DMS153 treated with DMSO at 0.1 percent for 48 hours (cell line): ENCODE measurements around the gene SIGMAR1.
A peak's percentile ranks its signal among the peaks of the same experiment; 100 is the strongest.

Experiments
- DNase-seq: peaks from one replicate; lab custom pipeline; 2025; ENCODE audit not compliant: unreplicated experiment; lab: John Stamatoyannopoulos, UW

SIGMAR1 gene

GRCh38 chr9:34606190-34606589 lies 31.4 kb downstream of the SIGMAR1 start:
- no peak for DNase-seq

- DNase-seq: peak; percentile 71
Measured at GRCh38 chr9:34603610-34604231, 33.9 kb downstream of the SIGMAR1 start.

- DNase-seq: no peak
Measured at GRCh38 chr9:34601937-34602573, 35.5 kb downstream of the SIGMAR1 start.

- DNase-seq: no peak
Measured at GRCh38 chr9:34600908-34601307, 36.7 kb downstream of the SIGMAR1 start.

DNA sequence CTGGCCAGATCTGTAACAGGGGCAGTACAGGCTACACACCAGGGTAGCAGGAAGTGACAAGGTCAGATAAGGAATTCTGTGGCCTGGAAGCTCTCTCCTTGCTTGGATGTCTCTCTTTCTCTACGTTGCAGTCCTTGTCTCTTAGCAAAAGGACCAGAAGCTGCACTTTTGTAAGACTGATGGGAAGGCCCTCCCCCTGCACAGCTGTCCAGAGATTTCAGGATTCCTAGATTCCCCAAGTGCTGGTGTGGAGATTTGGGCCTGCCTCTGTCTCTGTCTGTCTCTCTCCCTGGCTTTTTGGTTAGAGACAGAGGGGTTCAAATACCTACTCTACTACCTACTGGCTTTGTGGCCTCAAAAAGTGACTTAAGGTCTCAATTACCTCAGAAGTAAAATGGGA lies 38.0 kb downstream of the SIGMAR1 start:
- DNase-seq: no peak

DNA sequence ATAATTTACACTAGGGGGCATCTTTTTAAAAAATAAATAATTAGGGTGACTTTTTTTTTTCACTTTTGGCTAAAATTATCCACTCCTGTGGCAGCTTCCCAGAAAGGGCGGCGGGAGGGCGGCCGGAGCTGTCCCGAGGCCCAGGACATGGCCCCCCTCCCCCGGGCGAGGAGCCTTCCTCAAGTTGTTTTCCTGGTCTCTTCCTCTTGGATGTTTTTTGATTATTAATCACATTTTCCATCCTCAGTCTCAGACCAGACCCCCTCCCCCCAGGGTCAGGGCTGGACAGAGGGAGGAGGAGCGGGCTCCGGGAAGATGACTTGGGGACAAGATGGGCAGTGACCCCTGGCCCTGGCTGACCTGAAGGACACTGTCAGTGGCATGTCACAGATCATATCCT lies 43.4 kb downstream of the SIGMAR1 start:
- DNase-seq: no peak

DNA sequence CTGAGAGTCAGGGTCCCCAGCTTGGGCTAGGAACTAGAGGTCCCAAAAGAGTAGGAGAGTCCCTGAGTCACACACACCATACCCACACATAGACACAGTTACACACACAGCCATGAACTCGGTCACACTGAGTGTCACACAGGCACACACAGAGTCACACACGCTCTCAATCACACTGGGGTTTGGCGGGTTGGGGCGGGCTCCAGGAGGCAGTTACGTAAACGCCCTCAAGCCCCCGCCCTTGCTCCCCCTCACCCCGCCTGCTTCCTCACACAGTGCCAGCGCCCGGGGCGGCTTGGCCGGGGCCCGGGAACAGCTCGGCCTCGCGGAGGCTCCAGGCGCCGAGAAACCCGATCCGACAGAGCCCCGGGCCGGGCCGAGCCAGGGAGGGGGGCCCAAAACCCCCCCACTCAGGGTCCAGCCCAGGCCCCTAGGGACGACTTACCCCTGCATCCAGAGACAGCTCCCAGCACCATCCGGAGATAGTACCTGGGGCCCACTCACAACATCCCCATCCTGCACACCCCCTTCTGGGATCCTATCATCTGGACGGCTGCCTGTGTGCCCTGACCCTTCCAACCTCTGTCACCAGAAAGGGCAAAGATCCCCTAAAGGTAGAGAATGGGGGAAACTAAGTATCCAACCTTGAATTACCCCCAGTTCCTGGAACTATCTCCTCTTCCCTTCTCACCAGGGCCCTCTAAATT lies 44.5 kb downstream of the SIGMAR1 start:
- DNase-seq: no peak

DNA sequence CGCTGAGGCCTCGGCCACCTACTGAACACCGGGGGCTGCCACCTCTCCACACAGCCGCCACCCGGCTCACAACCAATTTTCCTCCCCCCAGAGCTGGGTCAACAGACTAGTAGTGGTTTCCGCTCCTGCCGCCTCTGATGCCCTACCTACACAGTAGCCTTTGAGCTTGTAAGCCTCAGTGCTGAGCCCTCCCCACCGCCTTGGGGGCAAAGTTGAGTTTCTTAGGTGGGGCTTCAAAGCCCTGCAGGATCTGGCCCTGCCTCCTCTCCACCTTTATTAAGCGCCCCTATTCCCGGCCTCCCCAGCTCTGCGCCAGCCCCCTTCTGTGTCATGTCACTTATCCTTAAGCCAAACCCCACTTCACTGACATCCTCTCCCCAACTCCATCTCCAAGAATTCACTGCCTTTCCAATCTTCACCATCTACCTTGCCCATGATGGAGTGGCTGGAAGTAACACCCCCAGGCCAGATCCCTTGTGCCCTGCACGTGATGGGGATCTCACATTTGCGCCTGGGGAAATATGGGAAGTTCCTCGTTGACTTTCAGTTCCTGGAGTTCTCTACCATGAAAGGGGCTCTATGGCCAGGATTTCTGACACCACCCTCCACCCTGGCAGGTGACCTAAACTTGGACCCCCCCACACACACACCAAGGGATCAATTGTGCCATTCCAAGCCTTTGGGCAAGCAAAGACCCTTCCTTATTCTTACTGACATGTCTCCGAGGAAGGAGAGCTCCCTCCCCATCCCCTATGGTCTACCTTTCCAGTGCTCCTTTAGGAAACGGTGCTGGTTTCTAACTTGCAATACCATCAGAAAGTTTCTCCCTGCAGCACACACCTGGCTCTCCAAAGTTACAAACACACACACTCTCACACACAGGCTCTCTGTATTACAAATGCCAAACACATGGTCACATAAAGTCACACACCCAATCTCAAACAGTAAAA lies 45.4 kb downstream of the SIGMAR1 start:
- no peak for DNase-seq

GRCh38 chr9:34591248-34591916 lies 46.2 kb downstream of the SIGMAR1 start:
- DNase-seq: peak; percentile 64

GRCh38 chr9:34590381-34591247 lies 47.0 kb downstream of the SIGMAR1 start:
- no peak for DNase-seq

- no peak for DNase-seq
Measured at GRCh38 chr9:34589636-34590380, 47.8 kb downstream of the SIGMAR1 start, which contains the start of gene CNTFR. Gene CNTFR (minus strand): TSS chr9:34589724. CDS start chr9:34568981, 20,743 bp downstream.

DNA sequence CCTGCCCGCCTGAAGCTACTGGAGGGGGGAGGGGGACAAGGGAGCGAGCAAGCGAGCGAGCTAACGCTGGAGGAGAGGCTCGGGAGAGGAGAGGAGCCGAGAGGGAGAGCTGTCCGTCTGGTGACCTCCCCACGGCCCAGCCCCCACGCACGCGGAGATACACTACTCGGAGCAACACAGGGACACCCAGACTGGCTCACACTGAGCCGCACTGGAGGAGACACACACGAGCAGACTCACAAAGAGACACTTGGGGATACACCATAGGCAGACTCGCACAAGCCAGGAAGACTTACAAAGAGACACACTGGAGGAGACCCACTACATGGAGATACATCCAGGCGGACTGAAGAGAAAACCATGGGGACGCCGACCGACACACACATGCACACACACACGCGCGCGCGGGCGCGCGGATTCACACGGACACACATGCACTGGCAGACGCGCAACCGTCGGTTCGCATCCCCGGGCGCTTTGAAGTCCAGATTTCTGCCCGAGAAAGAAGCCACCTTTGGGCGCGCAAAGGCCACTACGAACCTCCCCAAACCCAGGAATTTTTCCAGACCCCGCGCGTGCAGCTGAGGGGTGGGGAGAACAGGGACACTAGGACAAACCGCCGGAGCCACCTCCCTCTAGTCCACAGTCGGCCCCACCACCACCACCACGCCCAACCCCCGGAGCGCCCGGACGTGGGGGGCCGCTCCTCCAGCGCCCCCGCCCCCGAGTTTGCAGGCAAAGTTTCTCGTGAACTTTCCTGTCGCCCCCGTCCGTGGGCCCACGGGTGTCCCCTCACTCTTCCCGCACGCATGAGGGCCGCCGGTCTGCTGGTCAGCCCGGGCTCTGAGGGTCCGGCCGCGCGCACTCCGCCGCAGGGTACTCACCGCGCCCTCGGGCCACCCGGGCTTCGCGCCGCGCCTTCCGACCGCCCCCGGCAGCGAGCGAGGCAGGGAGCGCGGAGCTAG lies 48.6 kb downstream of the SIGMAR1 start:
- no peak for DNase-seq

- DNase-seq: no peak
Measured at GRCh38 chr9:34587271-34587670, 50.3 kb downstream of the SIGMAR1 start.

DNA sequence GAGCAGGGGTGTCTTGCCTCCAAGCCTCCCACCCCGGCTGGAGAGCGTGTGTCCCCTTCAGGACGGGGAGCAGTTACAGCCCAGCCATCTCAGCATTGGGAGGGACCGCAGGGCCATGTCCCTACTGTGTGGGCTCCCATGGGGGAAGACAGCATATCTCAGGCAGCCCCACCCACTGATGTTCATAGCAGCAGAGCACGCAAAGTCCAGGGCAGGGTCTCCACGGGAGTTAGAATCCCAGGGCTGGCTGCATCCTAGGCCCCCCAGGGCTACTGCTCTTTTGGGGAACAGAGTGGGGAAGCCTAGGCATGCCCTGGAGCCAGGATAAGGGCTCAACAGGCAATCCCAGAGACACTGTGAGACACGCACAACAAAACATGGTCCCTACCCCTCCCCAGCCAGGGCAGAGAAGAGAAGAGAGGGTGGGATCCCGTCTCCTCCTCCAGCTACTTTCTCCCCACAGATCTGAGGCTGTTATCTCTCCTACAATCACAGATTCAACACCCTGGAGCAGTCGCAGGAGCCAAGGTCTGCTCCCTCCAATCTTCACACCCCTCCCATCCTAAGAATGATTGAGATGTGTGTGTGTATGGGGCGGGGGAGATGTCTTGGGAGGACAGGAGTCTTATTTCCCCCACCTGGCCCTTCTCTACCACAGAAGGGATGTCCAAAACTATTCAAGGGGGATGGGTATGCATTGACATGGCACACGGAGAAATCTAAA lies 51.5 kb downstream of the SIGMAR1 start:
- no peak for DNase-seq

- no peak for DNase-seq
Measured at GRCh38 chr9:34584970-34585369, 52.6 kb downstream of the SIGMAR1 start.
